ENCODE measurements around the gene PLPPR1.

GRCh38 chr9:101369286-101369685 is 340.8 kb downstream of the PLPPR1 start:
- TF ChIP-seq CTCF (IDR thresholded peaks at IDR 0.05): no peak
- TF ChIP-seq POLR2A (IDR thresholded peaks at IDR 0.05): no peak
